Measurements from ENCODE around the gene SEC23IP. TPM values are rescaled to one million over a fixed set of nuclear protein-coding genes. Genes with fewer than 3 reads are reported as not detected.
"Not testable (repeated sequence)": the region's sequence is repeated elsewhere in the genome, so short reads cannot be mapped to it uniquely, and the experiment has no call there.

SEC23IP gene
- polyA plus RNA-seq, 1 donor (not counting 4 experiments of a cell fraction or from before 2014, with no cell fraction given), result 36.9 TPM

- peak overlapping the region; percentile 84 for H2AFZ ChIP-seq (ENCODE audit: control insufficient read depth, low read length)
- H3K4me2 ChIP-seq (ENCODE audit: control insufficient read depth, extremely low read depth, insufficient read depth, low read depth, low read length), result peak overlapping the region; percentile 87
- peaks cover 12% of the 10 kb centered on the region for H3K4me1 ChIP-seq (ENCODE audit: control insufficient read depth, extremely low read depth, insufficient read depth, low read length)
- peaks cover 7% of the 10 kb centered on the region for H4K20me1 ChIP-seq (ENCODE audit: control insufficient read depth, extremely low read depth, insufficient read depth, low read length)
- peak overlapping the region; percentile 75 to 97 (median 80) for H3K4me3 ChIP-seq (ENCODE audit: control insufficient read depth in 2 of 3, extremely low read depth in 1 of 3, insufficient read depth in 2 of 3, low read depth in 1 of 3, low read length in 3 of 3)
- FAIRE-seq (no peak), DNase-seq (ENCODE audit: low read depth, low spot score) (no peak)
- no peaks in the 10 kb centered on the region for H3K9me1 ChIP-seq (ENCODE audit: control insufficient read depth, extremely low read depth, insufficient read depth, low read length)
- H3K79me2 ChIP-seq (ENCODE audit: control insufficient read depth, insufficient read depth, low read length), result peaks cover 45% of the 10 kb centered on the region
- TF ChIP-seq EZH2 (IDR thresholded peaks at IDR 0.05; ENCODE audit: low read length) (no peak), CTCF (optimal IDR thresholded peaks at IDR 0.05 in 1 of 3, IDR thresholded peaks at IDR 0.05 in 1 of 3, conservative IDR thresholded peaks at IDR 0.05 in 1 of 3; ENCODE audit: extremely low read depth in 1 of 3, insufficient read depth in 2 of 3, low read length in 3 of 3) (no peak)
- H3K36me3 ChIP-seq (ENCODE audit: control insufficient read depth in 2 of 2, extremely low read depth in 1 of 2, insufficient read depth in 2 of 2, low read length in 2 of 2), result peaks cover 0 to 1% of the 10 kb centered on the region in 2 experiments
- peak overlapping the region; percentile 84 for H3K9ac ChIP-seq (ENCODE audit: control insufficient read depth, extremely low read depth, insufficient read depth, low read length)
- dilution Hi-C loops (cut with MboI; ENCODE audit: extremely low pct_ligation_motif_present, low sequenced_read_pairs), result no loop called here
- no peaks in the 10 kb centered on the region for H3K27me3 ChIP-seq (ENCODE audit: control insufficient read depth, extremely low read depth, insufficient read depth, low read length)
- peak overlapping the region; percentile 66 for H3K27ac ChIP-seq (ENCODE audit: control insufficient read depth, insufficient read depth, low read length)
- no peaks in the 10 kb centered on the region for H3K9me3 ChIP-seq (ENCODE audit: control insufficient read depth, low read depth, low read length)
Measured at GRCh38 chr10:119872860-119873681, 19.5 kb upstream of the SEC23IP start.

GRCh38 chr10:119878524-119878923, 14.0 kb upstream of the SEC23IP start:
- no peak overlapping the region for H3K4me2 ChIP-seq (ENCODE audit: control insufficient read depth, extremely low read depth, insufficient read depth, low read depth, low read length)
- H3K36me3 ChIP-seq (ENCODE audit: control insufficient read depth in 2 of 2, extremely low read depth in 1 of 2, insufficient read depth in 2 of 2, low read length in 2 of 2), result peaks cover 0 to 1% of the 10 kb centered on the region in 2 experiments
- TF ChIP-seq CTCF (optimal IDR thresholded peaks at IDR 0.05 in 1 of 3, IDR thresholded peaks at IDR 0.05 in 1 of 3, conservative IDR thresholded peaks at IDR 0.05 in 1 of 3; ENCODE audit: extremely low read depth in 1 of 3, insufficient read depth in 2 of 3, low read length in 3 of 3) (no peak), EZH2 (IDR thresholded peaks at IDR 0.05; ENCODE audit: low read length) (no peak)
- dilution Hi-C loops (cut with MboI; ENCODE audit: extremely low pct_ligation_motif_present, low sequenced_read_pairs), result no loop called here
- no peak overlapping the region for H3K9ac ChIP-seq (ENCODE audit: control insufficient read depth, extremely low read depth, insufficient read depth, low read length)
- no peaks in the 10 kb centered on the region for H3K79me2 ChIP-seq (ENCODE audit: control insufficient read depth, insufficient read depth, low read length)
- H3K27me3 ChIP-seq (ENCODE audit: control insufficient read depth, extremely low read depth, insufficient read depth, low read length), result no peaks in the 10 kb centered on the region
- H3K4me1 ChIP-seq (ENCODE audit: control insufficient read depth, extremely low read depth, insufficient read depth, low read length), result peaks cover 5% of the 10 kb centered on the region
- H2AFZ ChIP-seq (ENCODE audit: control insufficient read depth, low read length), result no peak overlapping the region
- no peak for FAIRE-seq
- no peak overlapping the region for H3K4me3 ChIP-seq (ENCODE audit: control insufficient read depth in 2 of 3, extremely low read depth in 1 of 3, insufficient read depth in 2 of 3, low read depth in 1 of 3, low read length in 3 of 3)
- no peaks in the 10 kb centered on the region for H4K20me1 ChIP-seq (ENCODE audit: control insufficient read depth, extremely low read depth, insufficient read depth, low read length)
- H3K9me3 ChIP-seq (ENCODE audit: control insufficient read depth, low read depth, low read length), result no peaks in the 10 kb centered on the region
- no peak overlapping the region for H3K27ac ChIP-seq (ENCODE audit: control insufficient read depth, insufficient read depth, low read length)
- no peaks in the 10 kb centered on the region for H3K9me1 ChIP-seq (ENCODE audit: control insufficient read depth, extremely low read depth, insufficient read depth, low read length)
- DNase-seq (ENCODE audit: low read depth, low spot score), result no peak

- H3K9ac ChIP-seq (ENCODE audit: control insufficient read depth, extremely low read depth, insufficient read depth, low read length), result not testable (repeated sequence)
Measured at GRCh38 chr10:119883901-119884611, 8.5 kb upstream of the SEC23IP start.

More at GRCh38 chr10:119883901-119884611, 8.5 kb upstream of the SEC23IP start:
- FAIRE-seq; H3K9me3 ChIP-seq (ENCODE audit: control insufficient read depth, low read depth, low read length); H3K4me2 ChIP-seq (ENCODE audit: control insufficient read depth, extremely low read depth, insufficient read depth, low read depth, low read length); H3K36me3 ChIP-seq (ENCODE audit: control insufficient read depth in 2 of 2, extremely low read depth in 1 of 2, insufficient read depth in 2 of 2, low read length in 2 of 2); H3K27ac ChIP-seq (ENCODE audit: control insufficient read depth, insufficient read depth, low read length); H4K20me1 ChIP-seq (ENCODE audit: control insufficient read depth, extremely low read depth, insufficient read depth, low read length); H3K27me3 ChIP-seq (ENCODE audit: control insufficient read depth, extremely low read depth, insufficient read depth, low read length); H2AFZ ChIP-seq (ENCODE audit: control insufficient read depth, low read length); H3K79me2 ChIP-seq (ENCODE audit: control insufficient read depth, insufficient read depth, low read length); H3K4me3 ChIP-seq (ENCODE audit: control insufficient read depth in 2 of 3, extremely low read depth in 1 of 3, insufficient read depth in 2 of 3, low read depth in 1 of 3, low read length in 3 of 3); H3K9me1 ChIP-seq (ENCODE audit: control insufficient read depth, extremely low read depth, insufficient read depth, low read length); dilution Hi-C loops (cut with MboI; ENCODE audit: extremely low pct_ligation_motif_present, low sequenced_read_pairs); DNase-seq (ENCODE audit: low read depth, low spot score); H3K4me1 ChIP-seq (ENCODE audit: control insufficient read depth, extremely low read depth, insufficient read depth, low read length): not testable (repeated sequence)

All from keratinocyte (primary cell).